K562 (cell line): ENCODE data around the gene CFAP58. TPM values are rescaled to one million over a fixed set of nuclear protein-coding genes. Genes with fewer than 3 reads are reported as not detected.

Experiments
- ATAC-seq: fragments of 200-7000 bp; cut with Tn5 transposase; 3 replicates; pipeline ENCODE4 v1.9.1; 2020; ENCODE audit warnings: moderate library complexity
- BruUV-seq: library from RNA; stranded (reverse); fragments of 400-500 nt; replicated peaks from 2 replicates; lab custom pipeline; 2021; lab: Mats Ljungman, UMichigan
- CTCF ChIA-PET: fragments of 300-600 bp; formaldehyde crosslinking; extraction: SDS; loops from one replicate; lab custom pipeline; 2021; ENCODE audit warnings: low intra/inter-chr PET ratio; lab: Yijun Ruan, JAX
- POLR2A ChIA-PET: fragments of 300-600, 350-650 bp; sonication (Branson Sonifier 250); formaldehyde crosslinking; extraction: SDS; loops from one replicate; lab custom pipeline; 2021; ENCODE audit warnings: antibody characterized with exemption, inconsistent platforms; lab: Yijun Ruan, JAX
- DNase-seq, 4 experiments: peaks; one replicate each; pipeline versions ENCODE4 v3.0.0 to v3.0.0-alpha.2; 2011 to 2018; ENCODE audit warnings: low spot score in 3 of 4, mixed read lengths in 3 of 4; ENCODE audit errors: extremely low read depth in 1 of 4
- FAIRE-seq: peaks from 2 replicates; lab custom pipeline; 2011; peaks lifted over from hg19 to GRCh38; lab: Jason Lieb, UNC
- H2AFZ ChIP-seq: 2 replicates; pipeline ENCODE4 v1.6.0; 2011; ENCODE audit warnings: low read depth, low read length, control low read depth, inconsistent platforms
- H3K27ac ChIP-seq: fragments of 200-600 bp; 3 replicates; pipeline ENCODE4 v1.8.0; 2011; ENCODE audit warnings: low read depth, mild to moderate bottlenecking, control low read depth, inconsistent platforms, low read length, moderate library complexity, mixed read lengths; ENCODE audit errors: extremely low read depth
- H3K27me3 ChIP-seq, 2 experiments: fragments of 300-600 bp in 1 of 2; 2 replicates in 1 of 2; 3 replicates in 1 of 2; pipeline versions ENCODE4 v1.6.0 to v1.8.0; 2011; ENCODE audit warnings: inconsistent platforms in 2 of 2, low read length in 2 of 2, mild to moderate bottlenecking in 1 of 2, mixed read lengths in 1 of 2, moderate library complexity in 1 of 2; ENCODE audit not compliant: control insufficient read depth in 2 of 2, insufficient read depth in 2 of 2
- H3K36me3 ChIP-seq: fragments of 300-600 bp; 3 replicates; pipeline ENCODE4 v1.8.0; 2011; ENCODE audit warnings: mild to moderate bottlenecking, low read length, inconsistent platforms; ENCODE audit not compliant: control insufficient read depth, insufficient read depth
- H3K4me1 ChIP-seq, 2 experiments: fragments of 200-600 bp in 1 of 2; replicated peaks in 1 of 2; 2 replicates in 1 of 2; 3 replicates in 1 of 2; pipeline versions ENCODE4 v1.5.1 to v1.8.0; 2011; ENCODE audit warnings: inconsistent platforms in 2 of 2, low read length in 2 of 2, mild to moderate bottlenecking in 1 of 2, mixed read lengths in 1 of 2, moderate library complexity in 1 of 2; ENCODE audit not compliant: control insufficient read depth in 2 of 2, insufficient read depth in 2 of 2
- H3K4me2 ChIP-seq: 2 replicates; pipeline ENCODE4 v1.6.1; 2011; ENCODE audit warnings: low read length, control low read depth, inconsistent platforms, mixed read lengths; ENCODE audit not compliant: insufficient read depth
- H3K4me3 ChIP-seq: fragments of 200-600 bp; sonication (generic), shearing (Covaris generic); 2 replicates; pipeline ENCODE4 v1.5.1; 2016; ENCODE audit warnings: control low read depth, inconsistent platforms
- H3K79me2 ChIP-seq: fragments of 200-600 bp; 3 replicates; pipeline ENCODE4 v1.8.0; 2011; ENCODE audit warnings: low read length, inconsistent platforms; ENCODE audit not compliant: control insufficient read depth, insufficient read depth
- H3K9ac ChIP-seq, 2 experiments: 2 replicates each; pipeline versions ENCODE4 v1.6.0 to v1.6.1; 2011; ENCODE audit warnings: low read depth in 2 of 2, low read length in 2 of 2, control low read depth in 1 of 2, inconsistent platforms in 1 of 2, mild to moderate bottlenecking in 1 of 2, mixed read lengths in 1 of 2; ENCODE audit not compliant: insufficient read depth in 1 of 2
- H3K9me1 ChIP-seq: one replicate; pipeline ENCODE4 v1.6.0; 2011; ENCODE audit warnings: inconsistent platforms, mild to moderate bottlenecking, low read length, moderate library complexity; ENCODE audit not compliant: control insufficient read depth, insufficient read depth
- H3K9me3 ChIP-seq: replicated peaks from 2 replicates; pipeline ENCODE4 v1.5.1; 2011; ENCODE audit warnings: low read depth, low read length, inconsistent platforms; ENCODE audit not compliant: control insufficient read depth, insufficient read depth
- H4K20me1 ChIP-seq: replicated peaks from 2 replicates; pipeline ENCODE4 v1.6.1; 2011; ENCODE audit warnings: low read length, inconsistent platforms, mixed read lengths; ENCODE audit not compliant: control insufficient read depth, insufficient read depth
- C11orf30 ChIP-seq: fragments of 450-650 bp; IDR thresholded peaks from 2 replicates; pipeline ENCODE4 v1.6.1; 2016; ENCODE audit warnings: low read depth, mild to moderate bottlenecking
- HDAC3 ChIP-seq: fragments of 450-650 bp; IDR thresholded peaks from 2 replicates; pipeline ENCODE4 v1.6.1; 2018; ENCODE audit warnings: borderline replicate concordance, mild to moderate bottlenecking, moderate library complexity; ENCODE audit not compliant: partially characterized antibody
- HDAC8 ChIP-seq: fragments of 450-650 bp; IDR thresholded peaks from 2 replicates; pipeline ENCODE4 v1.6.1; 2016; ENCODE audit warnings: mild to moderate bottlenecking, missing genetic modification characterization, moderate library complexity, missing compliant biosample characterization
- MAFK ChIP-seq: IDR thresholded peaks from 2 replicates; pipeline ENCODE4 v1.6.1; 2011; ENCODE audit warnings: low read length, improper control_type of control experiment
- NR0B1 ChIP-seq: fragments of 450-650 bp; IDR thresholded peaks from one replicate; pipeline ENCODE4 v1.6.1; 2018; ENCODE audit warnings: mild to moderate bottlenecking, moderate library complexity; ENCODE audit not compliant: partially characterized antibody
- PCBP2 ChIP-seq: fragments of 200-400 bp; formaldehyde crosslinking; IDR thresholded peaks from 2 replicates; pipeline ENCODE4 v1.6.1; 2018; ENCODE audit warnings: low read length, low read depth, mild to moderate bottlenecking, moderate library complexity; ENCODE audit not compliant: poor library complexity, severe bottlenecking
- WGBS: fragments of 100-300 bp; shearing (Covaris generic); methylation state at CpG from one replicate; pipeline ENCODE4 v1.1.6; 2016; ENCODE audit warnings: low coverage, mixed read lengths; ENCODE audit not compliant: insufficient coverage; ENCODE audit errors: missing lambda C conversion rate; 5-methylcytosine and 5-hydroxymethylcytosine counted together
- in situ Hi-C: fragments of 300-500 bp; cut with MboI; formaldehyde crosslinking; loops from 4 replicates; pipeline ENCODE4 v1.15.0; 2018; ENCODE audit warnings: inconsistent platforms, mixed read lengths
- intact Hi-C: fragments of 100-400 bp; cut with micrococcal nuclease; formaldehyde crosslinking; loops from 2 replicates; pipeline ENCODE4 v1.14.2; 2022
- polyA plus RNA-seq, 8 experiments: library from polyadenylated mRNA; depleted of rRNA in 4 of 8; stranded (reverse) in 5 of 8; unstranded in 3 of 8; fragments of >200 nt; fragmentation: Nextera tagmentation in 2 of 8; fragmentation: Illumina TruSeq in 1 of 8; extraction: Ambion mirVana in 2 of 8; extraction: Trizol in 1 of 8; gene quantifications; 2 replicates each; pipeline versions ENCODE4 v1.2.1 to v1.2.3, GENCODE V29; 2011 to 2014; ENCODE audit warnings: inconsistent platforms in 1 of 8, missing spikeins in 1 of 8
- total RNA-seq, 7 experiments: library from RNA; depleted of rRNA in 6 of 7; stranded (reverse); fragments of >200 nt in 6 of 7; fragmentation: Illumina TruSeq in 2 of 7; extraction: Trizol in 2 of 7; gene quantifications; 2 replicates each; pipeline versions ENCODE4 v1.2.1 to v1.2.3, GENCODE V29; 2011 to 2021; ENCODE audit warnings: low replicate concordance in 1 of 7
- TF ChIP-seq, protein P1 (sequence below): fragments of 450-650 bp; IDR thresholded peaks from 2 replicates; pipeline ENCODE4 v1.6.1; 2017; ENCODE audit warnings: antibody characterized with exemption, mild to moderate bottlenecking
- TF ChIP-seq, protein P2 (sequence below): fragments of 150-350 bp; IDR thresholded peaks from 2 replicates; pipeline ENCODE4 v1.6.1; 2014; ENCODE audit warnings: low read depth, mild to moderate bottlenecking, low read length, borderline replicate concordance

Gene CFAP58
- total and polyA plus RNA-seq, 9 of the 15 experiments (the other 6 are each of a cell fraction or from before 2014, with no cell fraction given), result 0.08 to 2.0 (median 0.71) TPM

- Histone ChIP-seq H3K36me3 (no peaks in the 10 kb centered on the region), H3K4me2 (no peak overlapping the region), H3K9me3 (no peaks in the 10 kb centered on the region), H3K27me3 (no peaks in the 10 kb centered on the region; a peak in 1 of 5 replicates), H2AFZ (no peak overlapping the region), H3K79me2 (no peaks in the 10 kb centered on the region), H3K9ac (no peak overlapping the region), H4K20me1 (no peaks in the 10 kb centered on the region), H3K27ac (no peak overlapping the region), H3K4me3 (no peak overlapping the region), H3K4me1 (no peaks in the 10 kb centered on the region), H3K9me1 (no peaks in the 10 kb centered on the region)
- in situ Hi-C loops, result no loop called here
- intact Hi-C loops, result no loop called here
- no peak for ATAC-seq
- no peak for FAIRE-seq
- ChIA-PET CTCF (no interaction called here), POLR2A (no interaction called here)
- TF ChIP-seq, protein P1, sequence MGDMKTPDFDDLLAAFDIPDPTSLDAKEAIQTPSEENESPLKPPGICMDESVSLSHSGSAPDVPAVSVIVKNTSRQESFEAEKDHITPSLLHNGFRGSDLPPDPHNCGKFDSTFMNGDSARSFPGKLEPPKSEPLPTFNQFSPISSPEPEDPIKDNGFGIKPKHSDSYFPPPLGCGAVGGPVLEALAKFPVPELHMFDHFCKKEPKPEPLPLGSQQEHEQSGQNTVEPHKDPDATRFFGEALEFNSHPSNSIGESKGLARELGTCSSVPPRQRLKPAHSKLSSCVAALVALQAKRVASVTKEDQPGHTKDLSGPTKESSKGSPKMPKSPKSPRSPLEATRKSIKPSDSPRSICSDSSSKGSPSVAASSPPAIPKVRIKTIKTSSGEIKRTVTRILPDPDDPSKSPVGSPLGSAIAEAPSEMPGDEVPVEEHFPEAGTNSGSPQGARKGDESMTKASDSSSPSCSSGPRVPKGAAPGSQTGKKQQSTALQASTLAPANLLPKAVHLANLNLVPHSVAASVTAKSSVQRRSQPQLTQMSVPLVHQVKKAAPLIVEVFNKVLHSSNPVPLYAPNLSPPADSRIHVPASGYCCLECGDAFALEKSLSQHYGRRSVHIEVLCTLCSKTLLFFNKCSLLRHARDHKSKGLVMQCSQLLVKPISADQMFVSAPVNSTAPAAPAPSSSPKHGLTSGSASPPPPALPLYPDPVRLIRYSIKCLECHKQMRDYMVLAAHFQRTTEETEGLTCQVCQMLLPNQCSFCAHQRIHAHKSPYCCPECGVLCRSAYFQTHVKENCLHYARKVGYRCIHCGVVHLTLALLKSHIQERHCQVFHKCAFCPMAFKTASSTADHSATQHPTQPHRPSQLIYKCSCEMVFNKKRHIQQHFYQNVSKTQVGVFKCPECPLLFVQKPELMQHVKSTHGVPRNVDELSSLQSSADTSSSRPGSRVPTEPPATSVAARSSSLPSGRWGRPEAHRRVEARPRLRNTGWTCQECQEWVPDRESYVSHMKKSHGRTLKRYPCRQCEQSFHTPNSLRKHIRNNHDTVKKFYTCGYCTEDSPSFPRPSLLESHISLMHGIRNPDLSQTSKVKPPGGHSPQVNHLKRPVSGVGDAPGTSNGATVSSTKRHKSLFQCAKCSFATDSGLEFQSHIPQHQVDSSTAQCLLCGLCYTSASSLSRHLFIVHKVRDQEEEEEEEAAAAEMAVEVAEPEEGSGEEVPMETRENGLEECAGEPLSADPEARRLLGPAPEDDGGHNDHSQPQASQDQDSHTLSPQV, result no peak
- TF ChIP-seq NR0B1, result no peak
- no peak for TF ChIP-seq MAFK
- TF ChIP-seq HDAC8 (tag), result no peak
- TF ChIP-seq, protein P2, sequence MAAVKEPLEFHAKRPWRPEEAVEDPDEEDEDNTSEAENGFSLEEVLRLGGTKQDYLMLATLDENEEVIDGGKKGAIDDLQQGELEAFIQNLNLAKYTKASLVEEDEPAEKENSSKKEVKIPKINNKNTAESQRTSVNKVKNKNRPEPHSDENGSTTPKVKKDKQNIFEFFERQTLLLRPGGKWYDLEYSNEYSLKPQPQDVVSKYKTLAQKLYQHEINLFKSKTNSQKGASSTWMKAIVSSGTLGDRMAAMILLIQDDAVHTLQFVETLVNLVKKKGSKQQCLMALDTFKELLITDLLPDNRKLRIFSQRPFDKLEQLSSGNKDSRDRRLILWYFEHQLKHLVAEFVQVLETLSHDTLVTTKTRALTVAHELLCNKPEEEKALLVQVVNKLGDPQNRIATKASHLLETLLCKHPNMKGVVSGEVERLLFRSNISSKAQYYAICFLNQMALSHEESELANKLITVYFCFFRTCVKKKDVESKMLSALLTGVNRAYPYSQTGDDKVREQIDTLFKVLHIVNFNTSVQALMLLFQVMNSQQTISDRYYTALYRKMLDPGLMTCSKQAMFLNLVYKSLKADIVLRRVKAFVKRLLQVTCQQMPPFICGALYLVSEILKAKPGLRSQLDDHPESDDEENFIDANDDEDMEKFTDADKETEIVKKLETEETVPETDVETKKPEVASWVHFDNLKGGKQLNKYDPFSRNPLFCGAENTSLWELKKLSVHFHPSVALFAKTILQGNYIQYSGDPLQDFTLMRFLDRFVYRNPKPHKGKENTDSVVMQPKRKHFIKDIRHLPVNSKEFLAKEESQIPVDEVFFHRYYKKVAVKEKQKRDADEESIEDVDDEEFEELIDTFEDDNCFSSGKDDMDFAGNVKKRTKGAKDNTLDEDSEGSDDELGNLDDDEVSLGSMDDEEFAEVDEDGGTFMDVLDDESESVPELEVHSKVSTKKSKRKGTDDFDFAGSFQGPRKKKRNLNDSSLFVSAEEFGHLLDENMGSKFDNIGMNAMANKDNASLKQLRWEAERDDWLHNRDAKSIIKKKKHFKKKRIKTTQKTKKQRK, result no peak
- no peak for TF ChIP-seq HDAC3
- TF ChIP-seq C11orf30, result no peak
- TF ChIP-seq PCBP2, result no peak
- BruUV-seq, result no TSS peak
- WGBS, result 0% methylated on average over 5 of the region's 5 CpGs
- DNase-seq, result no peak
Measured at GRCh38 chr10:104427989-104428388, 74.4 kb downstream of the CFAP58 start.
